Activated CD8-positive, alpha-beta memory T cell treated with anti-CD3 and anti-CD28 coated beads, Interleukin-2, amount 10 ng/mL, durations not matched to agents 7 days and 5 days (primary cell): ENCODE results near the gene SDK1. TPM values are rescaled to one million over a fixed set of nuclear protein-coding genes. Genes with fewer than 3 reads are reported as not detected.

ENCODE experiments used
- ATAC-seq: fragments of 150-1000 bp; cut with Tn5 transposase; one replicate; pipeline ENCODE4 v1.10.0; 2021; ENCODE audit warnings: moderate library complexity
- CTCF ChIA-PET: fragments of 350-600 bp; sonication (Branson Sonifier 250); formaldehyde crosslinking; loops from one replicate; lab custom pipeline; 2021; ENCODE audit warnings: antibody characterized with exemption; lab: Charles Lee
- DNase-seq: peaks from one replicate; pipeline ENCODE4 v3.0.0-alpha.2; 2020
- H3K27ac Mint-ChIP-seq: one replicate; pipeline ENCODE4 v1.8.0; 2021; ENCODE audit warnings: mild to moderate bottlenecking, mixed read lengths
- H3K27me3 Mint-ChIP-seq: one replicate; pipeline ENCODE4 v1.8.0; 2021; ENCODE audit warnings: mixed read lengths
- H3K36me3 Mint-ChIP-seq: one replicate; pipeline ENCODE4 v1.8.0; 2021; ENCODE audit warnings: mild to moderate bottlenecking, mixed read lengths
- H3K4me1 Mint-ChIP-seq: one replicate; pipeline ENCODE4 v1.8.0; 2021; ENCODE audit warnings: mixed read lengths
- H3K4me3 Mint-ChIP-seq: one replicate; pipeline ENCODE4 v1.8.0; 2021; ENCODE audit warnings: mild to moderate bottlenecking, moderate library complexity, mixed read lengths
- H3K9me3 Mint-ChIP-seq: one replicate; pipeline ENCODE4 v1.8.0; 2022; ENCODE audit warnings: low read depth, mixed read lengths
- total RNA-seq, 2 experiments: library from RNA; stranded (reverse); gene quantifications; one replicate each; pipeline ENCODE4 v1.2.3, GENCODE V29; 2021

The SDK1 gene
- total RNA-seq, 2 experiments from 2014 or later: 0.05 to 0.06 TPM

- CTCF ChIA-PET: no interaction called here
- Mint-ChIP-seq H3K9me3 (no peaks in the 10 kb centered on the region), H3K4me1 (no peaks in the 10 kb centered on the region), H3K4me3 (no peak overlapping the region), H3K36me3 (no peaks in the 10 kb centered on the region), H3K27me3 (no peaks in the 10 kb centered on the region), H3K27ac (no peak overlapping the region)
- no peak for ATAC-seq
- DNase-seq: no peak
Measured at GRCh38 chr7:4149645-4150044, 848.6 kb downstream of the SDK1 start.

- no peak overlapping the region for H3K27ac Mint-ChIP-seq
- H3K4me1 Mint-ChIP-seq: no peaks in the 10 kb centered on the region
- CTCF ChIA-PET: no interaction called here
- no peak for ATAC-seq
- no peaks in the 10 kb centered on the region for H3K36me3 Mint-ChIP-seq
- no peak for DNase-seq
- no peak overlapping the region for H3K4me3 Mint-ChIP-seq
- no peaks in the 10 kb centered on the region for H3K27me3 Mint-ChIP-seq
- no peaks in the 10 kb centered on the region for H3K9me3 Mint-ChIP-seq
Measured at GRCh38 chr7:4150731-4151130, 849.7 kb downstream of the SDK1 start.

GRCh38 chr7:4151524-4151923, 850.5 kb downstream of the SDK1 start:
- no peak overlapping the region for H3K4me3 Mint-ChIP-seq

GRCh38 chr7:4151926-4152549, 851.0 kb downstream of the SDK1 start:
- Mint-ChIP-seq H3K27me3 (no peaks in the 10 kb centered on the region), H3K4me1 (no peaks in the 10 kb centered on the region), H3K27ac (no peak overlapping the region), H3K9me3 (no peaks in the 10 kb centered on the region), H3K36me3 (no peaks in the 10 kb centered on the region), H3K4me3 (no peak overlapping the region)
- ATAC-seq (no peak), DNase-seq (no peak)
- CTCF ChIA-PET: no interaction called here

More at GRCh38 chr7:4151524-4151923, 850.5 kb downstream of the SDK1 start:
- ATAC-seq (no peak), DNase-seq (no peak)
- CTCF ChIA-PET: no interaction called here
- Mint-ChIP-seq H3K9me3 (no peaks in the 10 kb centered on the region), H3K27me3 (no peaks in the 10 kb centered on the region), H3K4me1 (no peaks in the 10 kb centered on the region), H3K36me3 (no peaks in the 10 kb centered on the region), H3K27ac (no peak overlapping the region)

GRCh38 chr7:4154882-4155535, 854.0 kb downstream of the SDK1 start:
- DNase-seq (no peak), ATAC-seq (no peak)
- CTCF ChIA-PET: no interaction called here
- Mint-ChIP-seq H3K9me3 (no peaks in the 10 kb centered on the region), H3K4me1 (no peaks in the 10 kb centered on the region), H3K27me3 (no peaks in the 10 kb centered on the region), H3K36me3 (no peaks in the 10 kb centered on the region), H3K4me3 (no peak overlapping the region), H3K27ac (no peak overlapping the region)

- CTCF ChIA-PET: no interaction called here
- Mint-ChIP-seq H3K36me3 (no peaks in the 10 kb centered on the region), H3K9me3 (no peaks in the 10 kb centered on the region), H3K4me3 (no peak overlapping the region), H3K27me3 (no peaks in the 10 kb centered on the region), H3K27ac (no peak overlapping the region), H3K4me1 (no peaks in the 10 kb centered on the region)
- ATAC-seq: no peak
- DNase-seq: no peak
Measured at GRCh38 chr7:4156190-4156589, 855.1 kb downstream of the SDK1 start.

- Mint-ChIP-seq H3K27ac (no peak overlapping the region), H3K9me3 (no peaks in the 10 kb centered on the region), H3K4me3 (no peak overlapping the region), H3K36me3 (no peaks in the 10 kb centered on the region), H3K27me3 (no peaks in the 10 kb centered on the region), H3K4me1 (no peaks in the 10 kb centered on the region)
- ATAC-seq (no peak), DNase-seq (no peak)
- CTCF ChIA-PET: no interaction called here
Measured at GRCh38 chr7:4157651-4158050, 856.6 kb downstream of the SDK1 start.

GRCh38 chr7:4158441-4159153, 857.5 kb downstream of the SDK1 start:
- ATAC-seq: no peak
- CTCF ChIA-PET: no interaction called here
- H3K4me1 Mint-ChIP-seq: no peaks in the 10 kb centered on the region
- no peak overlapping the region for H3K27ac Mint-ChIP-seq
- no peaks in the 10 kb centered on the region for H3K36me3 Mint-ChIP-seq
- no peak for DNase-seq
- no peaks in the 10 kb centered on the region for H3K9me3 Mint-ChIP-seq
- no peaks in the 10 kb centered on the region for H3K27me3 Mint-ChIP-seq
- H3K4me3 Mint-ChIP-seq: no peak overlapping the region

GRCh38 chr7:4159154-4159501, 858.1 kb downstream of the SDK1 start:
- no peak for DNase-seq
- Mint-ChIP-seq H3K9me3 (no peaks in the 10 kb centered on the region), H3K27ac (no peak overlapping the region), H3K27me3 (no peaks in the 10 kb centered on the region), H3K4me1 (no peaks in the 10 kb centered on the region), H3K4me3 (no peak overlapping the region), H3K36me3 (no peaks in the 10 kb centered on the region)
- CTCF ChIA-PET: no interaction called here
- ATAC-seq: no peak

- no peaks in the 10 kb centered on the region for H3K4me1 Mint-ChIP-seq
- no peak overlapping the region for H3K27ac Mint-ChIP-seq
- H3K9me3 Mint-ChIP-seq: no peaks in the 10 kb centered on the region
- ATAC-seq (no peak), DNase-seq (no peak)
- CTCF ChIA-PET: no interaction called here
- H3K36me3 Mint-ChIP-seq: no peaks in the 10 kb centered on the region
- no peaks in the 10 kb centered on the region for H3K27me3 Mint-ChIP-seq
- H3K4me3 Mint-ChIP-seq: no peak overlapping the region
Measured at GRCh38 chr7:4159761-4160554, 858.9 kb downstream of the SDK1 start.

GRCh38 chr7:4162884-4163564, 862.0 kb downstream of the SDK1 start:
- ATAC-seq: no peak

GRCh38 chr7:4163565-4164203, 862.6 kb downstream of the SDK1 start:
- Mint-ChIP-seq H3K36me3 (no peaks in the 10 kb centered on the region), H3K4me1 (no peaks in the 10 kb centered on the region), H3K27ac (no peak overlapping the region), H3K9me3 (no peaks in the 10 kb centered on the region), H3K4me3 (no peak overlapping the region), H3K27me3 (no peaks in the 10 kb centered on the region)
- ATAC-seq: no peak
- CTCF ChIA-PET: no interaction called here
- no peak for DNase-seq

More at GRCh38 chr7:4162884-4163564, 862.0 kb downstream of the SDK1 start:
- Mint-ChIP-seq H3K27ac (no peak overlapping the region), H3K4me3 (no peak overlapping the region), H3K36me3 (no peaks in the 10 kb centered on the region), H3K9me3 (no peaks in the 10 kb centered on the region), H3K4me1 (no peaks in the 10 kb centered on the region), H3K27me3 (no peaks in the 10 kb centered on the region)
- CTCF ChIA-PET: no interaction called here
- DNase-seq: no peak

GRCh38 chr7:4164556-4164955, 863.5 kb downstream of the SDK1 start:
- H3K4me3 Mint-ChIP-seq: no peak overlapping the region
- H3K9me3 Mint-ChIP-seq: no peaks in the 10 kb centered on the region
- ATAC-seq: no peak
- no peaks in the 10 kb centered on the region for H3K36me3 Mint-ChIP-seq
- H3K27ac Mint-ChIP-seq: no peak overlapping the region
- no peaks in the 10 kb centered on the region for H3K4me1 Mint-ChIP-seq
- no peaks in the 10 kb centered on the region for H3K27me3 Mint-ChIP-seq
- DNase-seq: no peak
- CTCF ChIA-PET: no interaction called here
